Activated CD4-positive, alpha-beta memory T cell treated with anti-CD3 and anti-CD28 coated beads for 36 hours (primary cell): ENCODE results near the gene CAV1. TPM values are rescaled to one million over a fixed set of nuclear protein-coding genes. Genes with fewer than 3 reads are reported as not detected.

ENCODE experiments used
- CTCF ChIA-PET: fragments of 350-600 bp; sonication (Branson Sonifier 250); formaldehyde crosslinking; loops from one replicate; lab custom pipeline; 2021; ENCODE audit warnings: antibody characterized with exemption, inconsistent platforms; lab: Charles Lee
- POLR2A ChIA-PET: fragments of 350-600 bp; sonication (Branson Sonifier 250); formaldehyde crosslinking; loops from one replicate; lab custom pipeline; 2021; ENCODE audit warnings: antibody characterized with exemption; lab: Charles Lee
- DNase-seq: peaks from one replicate; pipeline ENCODE4 v3.0.0-alpha.2; 2020
- H3K27ac Mint-ChIP-seq: one replicate; pipeline ENCODE4 v1.8.0; 2021; ENCODE audit warnings: mixed read lengths
- H3K27me3 Mint-ChIP-seq: one replicate; pipeline ENCODE4 v1.8.0; 2021; ENCODE audit warnings: mixed read lengths
- H3K36me3 Mint-ChIP-seq: one replicate; pipeline ENCODE4 v1.8.0; 2021; ENCODE audit warnings: mixed read lengths
- H3K4me1 Mint-ChIP-seq: one replicate; pipeline ENCODE4 v1.8.0; 2021; ENCODE audit warnings: low read depth, mixed read lengths
- H3K4me3 Mint-ChIP-seq: one replicate; pipeline ENCODE4 v1.8.0; 2021; ENCODE audit warnings: mild to moderate bottlenecking, mixed read lengths
- H3K9me3 Mint-ChIP-seq: one replicate; pipeline ENCODE4 v1.8.0; 2021; ENCODE audit warnings: mixed read lengths
- intact Hi-C: fragments of 100-400 bp; cut with micrococcal nuclease; formaldehyde crosslinking; loops from one replicate; pipeline ENCODE4 v1.15.1; 2023
- total RNA-seq, 2 experiments: library from RNA; stranded (reverse); gene quantifications; one replicate each; pipeline ENCODE4 v1.2.3, GENCODE V29; 2021

The CAV1 gene
- total RNA-seq, 2 experiments from 2014 or later, result 0.07 to 0.19 TPM

DNA sequence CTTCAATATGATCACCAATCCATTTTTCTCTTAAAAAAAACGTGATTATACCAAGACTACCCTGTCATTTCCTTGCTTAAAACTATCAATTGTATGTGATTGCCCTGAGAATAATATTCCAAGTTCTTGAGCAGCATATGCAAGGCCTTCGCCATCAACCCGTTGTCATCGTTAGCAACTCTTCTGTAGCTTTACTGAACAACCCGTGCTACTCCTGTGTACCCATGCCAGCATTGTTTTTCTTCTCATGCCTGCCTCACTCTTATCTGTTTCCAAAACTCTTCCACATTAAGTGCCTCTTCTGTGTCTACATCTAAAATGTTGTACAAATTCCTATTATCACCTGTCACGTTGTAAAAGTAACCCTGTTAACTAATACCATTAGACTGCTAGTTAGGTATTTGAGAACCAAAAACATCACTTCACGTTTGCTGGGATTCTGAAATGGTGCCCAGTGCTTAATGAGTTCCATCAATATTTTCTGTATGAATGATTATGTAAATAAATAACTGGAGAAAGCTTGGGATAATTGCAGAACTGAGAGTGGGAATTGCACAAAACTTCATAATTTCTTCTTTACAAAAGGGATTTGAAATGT lies 14.8 kb upstream of the CAV1 start:
- peaks cover 18% of the 10 kb centered on the region for H3K4me1 Mint-ChIP-seq
- peaks cover 21% of the 10 kb centered on the region for H3K27me3 Mint-ChIP-seq
- no peak overlapping the region for H3K4me3 Mint-ChIP-seq
- H3K36me3 Mint-ChIP-seq, result no peaks in the 10 kb centered on the region
- no peaks in the 10 kb centered on the region for H3K9me3 Mint-ChIP-seq
- DNase-seq, result no peak
- intact Hi-C loops, result loop anchor here (5.0 kb wide), 1 partner anchor 193 kb away; no protein-coding TSS in a partner anchor
- ChIA-PET POLR2A (no interaction called here), CTCF (no interaction called here)
- no peak overlapping the region for H3K27ac Mint-ChIP-seq

DNA sequence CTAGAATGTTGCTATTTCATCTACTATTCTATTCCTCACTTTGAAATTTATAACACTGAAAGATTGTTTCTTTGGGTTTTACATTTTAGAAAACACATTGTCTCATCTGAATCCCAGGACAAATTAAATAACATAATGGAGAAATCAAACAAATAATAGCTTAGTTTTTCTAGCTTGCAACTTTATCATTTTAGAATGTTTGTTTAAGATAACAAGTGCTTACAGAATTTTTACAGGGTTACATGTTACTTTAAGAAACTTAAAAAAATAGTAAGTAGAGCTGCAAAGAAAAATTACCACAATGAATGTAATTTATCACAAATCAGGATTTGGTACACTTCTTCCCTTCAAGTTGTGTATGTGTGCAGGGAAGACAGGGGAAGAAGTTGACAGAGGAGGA lies 14.0 kb upstream of the CAV1 start:
- POLR2A ChIA-PET, result no interaction called here
- intact Hi-C loops, result loop anchor here (5.0 kb wide), 1 partner anchor 193 kb away; no protein-coding TSS in a partner anchor
- Mint-ChIP-seq H3K4me1 (peaks cover 18% of the 10 kb centered on the region), H3K27ac (no peak overlapping the region), H3K27me3 (peaks cover 16% of the 10 kb centered on the region), H3K36me3 (no peaks in the 10 kb centered on the region), H3K4me3 (no peak overlapping the region), H3K9me3 (no peaks in the 10 kb centered on the region)
- DNase-seq, result no peak
- CTCF ChIA-PET, result interaction anchor here (1.1 kb wide), 2 partner anchors 15 to 80 kb away, joined by 3 to 4 read pairs; no protein-coding TSS in a partner anchor

DNA sequence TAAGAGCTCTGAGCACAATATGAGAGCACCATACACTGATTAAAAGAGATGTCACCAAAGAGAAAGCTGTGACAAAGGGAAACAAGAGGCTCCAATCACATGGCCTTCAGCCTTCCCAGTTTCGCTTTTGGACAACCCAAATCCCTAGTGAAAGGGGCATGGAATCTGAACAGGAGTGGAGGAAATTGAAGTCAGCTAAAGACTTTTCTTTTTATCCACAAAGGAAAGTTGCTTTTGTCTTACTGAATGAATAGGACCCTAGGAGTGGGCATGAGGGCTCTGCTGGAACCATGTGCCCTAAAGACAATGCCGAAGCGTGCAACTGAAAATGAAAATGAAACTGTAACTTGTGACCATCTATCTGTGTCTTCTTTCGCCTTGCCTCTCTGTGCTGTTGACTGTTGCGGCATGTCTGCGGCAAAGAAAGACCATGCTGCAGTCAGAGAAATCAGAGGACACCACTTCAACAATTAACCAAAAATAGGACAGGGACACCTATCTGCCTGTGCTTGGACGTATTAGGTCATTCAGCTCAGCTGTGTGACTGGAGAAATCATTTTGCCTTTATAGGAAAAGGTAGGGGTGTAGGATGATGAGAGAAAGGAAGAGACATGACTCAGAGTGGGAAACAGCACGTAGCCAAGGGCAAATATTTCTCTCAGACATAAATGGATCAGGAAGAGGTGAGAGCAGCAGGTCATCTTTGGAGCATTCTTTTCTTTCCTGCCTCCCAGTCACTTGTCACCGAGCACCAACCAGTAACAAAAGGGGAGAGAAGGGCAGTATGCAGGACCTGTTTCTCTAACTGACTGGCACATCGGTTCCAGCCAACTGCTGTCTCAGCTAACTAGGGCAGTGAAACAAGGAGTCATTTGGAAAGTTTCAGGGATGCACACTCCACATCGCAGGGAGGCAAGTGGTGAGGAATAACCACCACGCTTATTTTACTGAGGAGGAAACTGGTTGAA lies 13.0 kb upstream of the CAV1 start:
- intact Hi-C loops, result loop anchor here (5.0 kb wide), 1 partner anchor 195 kb away; no protein-coding TSS in a partner anchor
- peak; percentile 24 for DNase-seq

DNA sequence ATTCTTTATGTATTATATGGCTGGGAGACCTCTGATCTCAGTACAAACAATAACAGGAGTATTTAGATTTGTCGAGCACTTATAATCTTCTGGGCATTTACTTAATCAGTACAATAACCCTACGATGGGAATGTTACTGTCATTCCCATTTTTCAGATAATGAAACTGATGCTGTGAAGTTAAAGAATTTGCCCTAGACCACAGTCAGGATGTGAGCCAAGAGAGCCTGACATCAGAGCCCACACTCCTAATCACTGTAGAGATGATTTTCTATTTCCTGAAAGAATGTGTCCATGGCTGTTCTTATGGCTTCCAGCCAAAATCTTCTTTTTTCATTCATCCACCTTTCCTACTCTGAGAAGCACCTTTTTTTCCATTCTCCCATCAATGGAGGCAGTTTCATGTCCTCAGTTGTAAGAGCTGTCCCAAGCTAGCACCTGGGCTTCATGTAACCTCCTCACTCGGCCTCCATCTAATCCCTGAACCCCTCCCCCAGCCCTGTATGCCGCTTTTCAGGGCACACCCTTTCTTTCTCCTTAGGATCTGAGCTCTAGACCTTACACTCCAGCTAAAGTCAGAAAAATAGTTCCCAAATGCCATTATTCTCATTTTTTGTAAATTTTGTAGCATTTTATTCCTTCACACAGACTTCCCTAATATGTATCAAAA lies 12.2 kb upstream of the CAV1 start:
- Mint-ChIP-seq H3K9me3 (no peaks in the 10 kb centered on the region), H3K4me3 (no peak overlapping the region), H3K27ac (no peak overlapping the region), H3K27me3 (peaks cover 16% of the 10 kb centered on the region), H3K4me1 (peaks cover 18% of the 10 kb centered on the region), H3K36me3 (no peaks in the 10 kb centered on the region)
- intact Hi-C loops, result loop anchor here (5.0 kb wide), 1 partner anchor 195 kb away; no protein-coding TSS in a partner anchor
- ChIA-PET CTCF (no interaction called here), POLR2A (no interaction called here)
- DNase-seq, result no peak

More for the DNA sequence above, 13.0 kb upstream of the CAV1 start:
- no peaks in the 10 kb centered on the region for H3K9me3 Mint-ChIP-seq
- POLR2A ChIA-PET, result no interaction called here
- peaks cover 18% of the 10 kb centered on the region for H3K4me1 Mint-ChIP-seq
- CTCF ChIA-PET, result interaction anchor here (1.1 kb wide), 2 partner anchors 14 to 79 kb away, joined by 3 to 4 read pairs; no protein-coding TSS in a partner anchor
- no peaks in the 10 kb centered on the region for H3K36me3 Mint-ChIP-seq
- peak overlapping the region; percentile 54 for H3K4me3 Mint-ChIP-seq
- peaks cover 17% of the 10 kb centered on the region for H3K27me3 Mint-ChIP-seq
- no peak overlapping the region for H3K27ac Mint-ChIP-seq

DNA sequence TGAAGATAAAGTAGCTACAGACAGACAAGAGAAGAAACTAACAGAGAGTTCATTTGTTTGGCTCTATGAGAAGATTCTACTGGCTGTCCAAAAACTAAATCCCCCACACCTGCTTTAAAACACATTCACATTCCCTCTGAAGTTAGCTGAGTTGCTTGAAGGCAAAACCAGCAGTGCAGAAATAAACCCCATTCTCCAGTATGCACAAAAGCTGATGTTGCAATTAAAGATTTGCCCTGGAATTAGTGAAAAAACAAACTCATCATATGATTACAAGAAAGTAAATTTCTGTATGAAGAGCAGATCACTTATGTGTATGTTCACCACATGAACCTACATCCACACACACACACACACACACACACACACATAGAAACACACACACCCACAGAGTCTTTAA lies 9.3 kb upstream of the CAV1 start:
- ChIA-PET CTCF (interaction anchor here (0.7 to 1.3 kb wide), 2 partner anchors 11 to 73 kb away, joined by 3 to 4 read pairs; no protein-coding TSS in a partner anchor), POLR2A (no interaction called here)
- H3K27ac Mint-ChIP-seq, result no peak overlapping the region
- no peak for DNase-seq
- H3K9me3 Mint-ChIP-seq, result no peaks in the 10 kb centered on the region
- intact Hi-C loops, result no loop called here
- H3K4me1 Mint-ChIP-seq, result peaks cover 18% of the 10 kb centered on the region
- peaks cover 25% of the 10 kb centered on the region for H3K27me3 Mint-ChIP-seq
- H3K36me3 Mint-ChIP-seq, result no peaks in the 10 kb centered on the region
- no peak overlapping the region for H3K4me3 Mint-ChIP-seq

DNA sequence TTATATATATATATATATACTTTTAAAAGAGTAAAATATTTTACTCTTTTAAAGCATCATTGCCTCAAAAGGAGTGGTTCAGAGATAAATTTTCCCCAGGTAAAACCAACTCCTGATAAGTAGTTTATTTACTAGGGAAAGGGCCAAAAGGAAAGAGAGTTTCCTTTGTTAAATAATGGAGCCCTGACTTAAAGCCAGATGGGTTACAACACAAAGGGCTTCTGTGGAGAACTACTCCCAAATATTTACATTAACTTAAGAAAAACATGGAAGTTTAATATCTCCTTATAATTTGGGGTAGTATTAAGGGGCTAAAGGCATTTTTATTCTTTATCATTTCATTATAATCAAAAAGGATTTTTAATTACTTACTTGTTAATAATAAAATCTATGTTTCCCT lies 8.5 kb upstream of the CAV1 start:
- Mint-ChIP-seq H3K4me1 (peaks cover 17% of the 10 kb centered on the region), H3K9me3 (no peaks in the 10 kb centered on the region), H3K36me3 (no peaks in the 10 kb centered on the region), H3K4me3 (no peak overlapping the region), H3K27me3 (peaks cover 27% of the 10 kb centered on the region), H3K27ac (no peak overlapping the region)
- intact Hi-C loops, result no loop called here
- POLR2A ChIA-PET, result no interaction called here
- no peak for DNase-seq
- CTCF ChIA-PET, result interaction anchor here (0.7 kb wide), 1 partner anchor 72 kb away, joined by 3 read pairs; no protein-coding TSS in a partner anchor

DNA sequence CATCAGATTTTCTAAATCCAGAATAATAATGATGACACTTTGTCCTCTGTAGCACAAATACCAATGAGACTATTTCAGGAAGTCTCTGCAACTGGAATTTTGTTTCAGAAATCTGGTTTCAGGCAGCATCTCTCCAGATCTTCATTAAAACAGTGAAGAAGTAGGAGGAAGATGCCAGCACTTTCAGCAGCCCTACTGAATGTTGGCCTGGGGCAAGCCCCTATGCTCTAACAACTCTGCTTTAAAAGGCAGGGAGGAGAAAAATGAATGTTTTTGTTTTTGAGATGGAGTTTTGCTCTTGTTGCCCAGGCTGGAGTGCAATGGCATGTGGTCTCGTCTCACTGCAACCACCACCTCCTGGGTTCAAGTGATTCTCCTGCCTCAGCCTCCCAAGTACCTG lies 7.2 kb upstream of the CAV1 start:
- Mint-ChIP-seq H3K9me3 (no peaks in the 10 kb centered on the region), H3K27ac (no peak overlapping the region), H3K27me3 (peaks cover 29% of the 10 kb centered on the region), H3K36me3 (no peaks in the 10 kb centered on the region), H3K4me1 (peaks cover 4% of the 10 kb centered on the region), H3K4me3 (no peak overlapping the region)
- ChIA-PET POLR2A (no interaction called here), CTCF (interaction anchor here (1.0 kb wide), 1 partner anchor 9 kb away, joined by 4 read pairs; no protein-coding TSS in a partner anchor)
- DNase-seq, result no peak
- intact Hi-C loops, result no loop called here

DNA sequence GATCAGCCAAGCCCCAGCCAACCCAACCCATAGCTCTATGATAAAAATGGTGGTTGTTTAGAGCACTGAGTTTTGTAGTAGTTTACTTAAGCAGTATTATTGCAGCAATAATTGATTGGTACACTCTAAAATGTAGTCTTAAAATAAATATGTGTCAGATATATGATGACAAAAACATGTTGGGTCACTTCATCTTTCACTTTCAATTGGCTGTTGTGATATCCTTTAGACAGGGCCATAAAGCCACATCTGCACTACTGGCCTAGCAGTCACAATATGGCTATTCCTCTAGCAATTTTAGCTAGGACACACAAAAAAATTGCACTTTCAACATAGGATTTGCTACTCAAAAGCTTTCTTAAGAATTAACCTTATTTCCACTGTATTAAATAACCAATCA lies 5.9 kb upstream of the CAV1 start:
- intact Hi-C loops, result no loop called here
- Mint-ChIP-seq H3K27me3 (peaks cover 39% of the 10 kb centered on the region), H3K4me1 (no peaks in the 10 kb centered on the region)

DNA sequence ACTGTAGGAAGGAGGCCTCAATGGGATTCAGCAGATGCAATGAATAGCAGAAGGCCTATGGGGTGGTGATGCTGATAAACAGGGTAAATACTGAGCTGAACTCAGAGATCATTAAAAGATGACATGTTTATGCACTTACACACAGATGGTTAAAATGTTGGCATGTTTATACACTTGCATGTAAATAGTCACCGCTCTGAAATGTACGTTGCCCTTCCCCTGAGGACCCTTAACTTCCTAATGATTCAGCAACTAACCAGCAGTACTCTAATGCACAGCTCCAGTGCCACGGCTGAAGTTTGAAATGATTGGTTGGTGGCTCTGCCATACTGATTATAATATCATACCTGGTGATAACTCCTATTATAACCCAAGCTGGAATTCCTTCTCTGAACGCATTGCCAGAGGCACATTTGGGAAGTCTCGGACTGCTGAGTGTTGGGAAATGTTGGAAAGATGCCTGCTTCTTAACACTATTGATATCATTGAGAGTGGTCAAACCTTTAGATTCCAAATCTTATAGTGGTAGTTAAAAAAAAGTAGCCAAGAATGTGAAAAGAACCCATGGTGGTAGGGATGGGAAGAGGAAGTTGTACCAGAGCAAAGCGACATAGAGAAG lies 3.7 kb upstream of the CAV1 start:
- CTCF ChIA-PET, result interaction anchor here (0.6 kb wide), 1 partner anchor 71 kb away, joined by 3 read pairs; no protein-coding TSS in a partner anchor
- POLR2A ChIA-PET, result no interaction called here
- intact Hi-C loops, result loop anchor here (10.0 kb wide), 1 partner anchor 284 kb away; no protein-coding TSS in a partner anchor
- DNase-seq, result no peak
- Mint-ChIP-seq H3K9me3 (no peaks in the 10 kb centered on the region), H3K27me3 (peaks cover 50% of the 10 kb centered on the region), H3K27ac (no peak overlapping the region), H3K4me1 (peaks cover 15% of the 10 kb centered on the region), H3K4me3 (no peak overlapping the region), H3K36me3 (no peaks in the 10 kb centered on the region)

More for the DNA sequence above, 5.9 kb upstream of the CAV1 start:
- CTCF ChIA-PET, result no interaction called here
- Mint-ChIP-seq H3K9me3 (no peaks in the 10 kb centered on the region), H3K36me3 (no peaks in the 10 kb centered on the region), H3K4me3 (no peak overlapping the region), H3K27ac (no peak overlapping the region)
- POLR2A ChIA-PET, result no interaction called here
- no peak for DNase-seq

DNA sequence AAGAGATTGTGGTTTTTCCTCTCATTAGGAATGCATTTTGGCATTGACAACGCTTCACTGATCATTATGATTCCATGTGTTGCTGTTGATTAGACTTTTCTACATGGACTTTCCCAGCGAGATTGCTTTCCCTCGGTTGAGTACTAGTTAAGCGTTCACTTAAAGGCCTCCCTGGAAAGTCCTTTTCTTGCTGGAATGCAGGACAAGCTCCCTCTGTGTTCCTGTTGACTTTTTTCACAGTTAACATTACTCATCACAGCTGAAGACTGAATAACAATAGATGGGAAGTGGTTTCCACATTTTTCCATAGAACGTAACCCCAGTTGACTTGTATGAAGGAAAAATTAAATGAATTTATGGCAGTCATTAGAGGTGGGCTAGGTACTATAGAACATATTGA lies 2.6 kb upstream of the CAV1 start:
- ChIA-PET POLR2A (no interaction called here), CTCF (no interaction called here)
- Mint-ChIP-seq H3K27me3 (peaks cover 61% of the 10 kb centered on the region), H3K9me3 (no peaks in the 10 kb centered on the region), H3K36me3 (no peaks in the 10 kb centered on the region), H3K4me1 (peaks cover 21% of the 10 kb centered on the region), H3K4me3 (no peak overlapping the region), H3K27ac (no peak overlapping the region)
- no peak for DNase-seq
- intact Hi-C loops, result loop anchor here (10.0 kb wide), 1 partner anchor 283 kb away; no protein-coding TSS in a partner anchor

DNA sequence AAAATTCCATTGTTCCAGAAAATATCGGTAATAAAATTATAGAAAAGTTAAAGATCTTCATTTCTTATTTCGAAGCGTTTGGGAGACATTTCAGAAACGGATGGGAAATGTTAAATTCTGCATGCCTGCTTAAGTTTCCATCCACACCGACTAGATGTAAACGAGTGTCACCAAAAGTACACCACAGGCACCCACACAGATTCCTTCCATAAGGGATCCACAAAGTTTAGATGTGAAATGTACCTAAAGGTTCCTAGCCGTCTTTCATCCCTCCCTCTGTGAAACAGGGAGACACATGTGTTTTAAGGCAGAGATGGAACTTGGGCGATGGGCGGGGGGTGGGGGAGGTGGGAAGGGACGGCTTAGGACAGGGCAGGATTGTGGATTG lies 621 bp upstream of the CAV1 start:
- H3K4me3 Mint-ChIP-seq, result no peak overlapping the region
- intact Hi-C loops, result loop anchor here (2.0 to 10.0 kb wide), 2 partner anchors 65 to 281 kb away; no protein-coding TSS in a partner anchor

More for the DNA sequence above, 621 bp upstream of the CAV1 start:
- H3K36me3 Mint-ChIP-seq, result no peaks in the 10 kb centered on the region
- peaks cover 70% of the 10 kb centered on the region for H3K27me3 Mint-ChIP-seq
- CTCF ChIA-PET, result interaction anchor here (0.6 to 1.0 kb wide), 2 partner anchors 263 to 286 kb away, joined by 3 read pairs; no protein-coding TSS in a partner anchor
- POLR2A ChIA-PET, result no interaction called here
- DNase-seq, result no peak
- no peak overlapping the region for H3K27ac Mint-ChIP-seq
- H3K9me3 Mint-ChIP-seq, result no peaks in the 10 kb centered on the region
- peaks cover 21% of the 10 kb centered on the region for H3K4me1 Mint-ChIP-seq
